Liver (tissue), 9 donors: ENCODE measurements around the gene DYRK3. TPM values are rescaled to one million over a fixed set of nuclear protein-coding genes. Genes with fewer than 3 reads are reported as not detected.
A peak's percentile ranks its signal among the peaks of the same experiment; 100 is the strongest.

Experiments used
- DNase-seq: peaks from one replicate; pipeline ENCODE4 v3.0.0-alpha.2; 2017; ENCODE audit warnings: low spot score
- H3K27ac ChIP-seq, 2 donors: one replicate each; pipeline ENCODE4 v1.7.0; 2013; ENCODE audit warnings: inconsistent platforms in 2 of 2, low read length in 2 of 2, control low read depth in 1 of 2, low read depth in 1 of 2, mild to moderate bottlenecking in 1 of 2
- H3K27me3 ChIP-seq, 4 donors: one replicate each; pipeline versions ENCODE4 v1.6.1 to v1.7.0; 2013; ENCODE audit warnings: low read length in 3 of 4, inconsistent platforms in 1 of 4, mild to moderate bottlenecking in 1 of 4, moderate library complexity in 1 of 4; ENCODE audit not compliant: control insufficient read depth in 4 of 4, insufficient read depth in 4 of 4
- H3K36me3 ChIP-seq, 4 donors: one replicate each; pipeline versions ENCODE4 v1.6.1 to v1.7.0; 2013; ENCODE audit warnings: low read length in 3 of 4, mild to moderate bottlenecking in 3 of 4, low read depth in 1 of 4, moderate library complexity in 1 of 4; ENCODE audit not compliant: control insufficient read depth in 4 of 4, insufficient read depth in 3 of 4
- H3K4me1 ChIP-seq, 4 donors: one replicate each; pipeline versions ENCODE4 v1.6.1 to v1.7.0; 2013; ENCODE audit warnings: low read length in 3 of 4, mild to moderate bottlenecking in 3 of 4, moderate library complexity in 1 of 4; ENCODE audit not compliant: control insufficient read depth in 4 of 4, insufficient read depth in 4 of 4
- H3K4me3 ChIP-seq, 3 donors: one replicate each; pipeline versions ENCODE4 v1.6.1 to v1.7.0; 2013; ENCODE audit warnings: low read length in 3 of 3, control low read depth in 1 of 3, low read depth in 1 of 3, mild to moderate bottlenecking in 1 of 3
- H3K9ac ChIP-seq, 2 donors: one replicate each; pipeline ENCODE4 v1.7.0; 2013; ENCODE audit warnings: low read length in 2 of 2, mild to moderate bottlenecking in 2 of 2, moderate library complexity in 2 of 2, control low read depth in 1 of 2, low read depth in 1 of 2
- H3K9me3 ChIP-seq, 4 donors: one replicate each; pipeline versions ENCODE4 v1.6.1 to v1.7.0; 2013; ENCODE audit warnings: low read length in 3 of 4; ENCODE audit not compliant: control insufficient read depth in 4 of 4
- EGR1 ChIP-seq, 2 donors: IDR thresholded peaks; 2 replicates each; pipeline ENCODE4 v1.6.1; 2016 to 2018; ENCODE audit warnings: antibody characterized with exemption in 2 of 2, low read depth in 2 of 2
- FOXA1 ChIP-seq: IDR thresholded peaks from 2 replicates; pipeline ENCODE4 v1.6.1; 2016; ENCODE audit warnings: antibody characterized with exemption
- GABPA ChIP-seq, 2 donors: IDR thresholded peaks in 1 of 2; conservative IDR thresholded peaks in 1 of 2; 2 replicates each; pipeline ENCODE4 v1.6.1; 2016; ENCODE audit warnings: antibody characterized with exemption in 2 of 2, mild to moderate bottlenecking in 1 of 2, moderate library complexity in 1 of 2
- HNF4A ChIP-seq, 2 donors: conservative IDR thresholded peaks; 2 replicates each; pipeline ENCODE4 v1.6.1; 2016; ENCODE audit warnings: antibody characterized with exemption in 2 of 2, mild to moderate bottlenecking in 2 of 2
- HNF4G ChIP-seq: IDR thresholded peaks from 2 replicates; pipeline ENCODE4 v1.6.1; 2016; ENCODE audit warnings: antibody characterized with exemption
- JUND ChIP-seq, 2 donors: IDR thresholded peaks; 2 replicates each; pipeline ENCODE4 v1.6.1; 2016; ENCODE audit warnings: antibody characterized with exemption in 2 of 2
- MAX ChIP-seq: IDR thresholded peaks from 2 replicates; pipeline ENCODE4 v1.6.1; 2016; ENCODE audit warnings: antibody characterized with exemption
- NR2F2 ChIP-seq: IDR thresholded peaks from 2 replicates; pipeline ENCODE4 v1.6.1; 2016; ENCODE audit warnings: antibody characterized with exemption
- RAD21 ChIP-seq, 2 donors: IDR thresholded peaks; 2 replicates each; pipeline ENCODE4 v1.6.1; 2016; ENCODE audit warnings: antibody characterized with exemption in 2 of 2, mild to moderate bottlenecking in 2 of 2
- REST ChIP-seq: IDR thresholded peaks from 2 replicates; pipeline ENCODE4 v1.6.1; 2016; ENCODE audit warnings: antibody characterized with exemption, mild to moderate bottlenecking
- RXRA ChIP-seq, 2 donors: IDR thresholded peaks; 2 replicates each; pipeline ENCODE4 v1.6.1; 2017 to 2018; ENCODE audit warnings: antibody characterized with exemption in 2 of 2, mild to moderate bottlenecking in 1 of 2
- SP1 ChIP-seq: IDR thresholded peaks from 2 replicates; pipeline ENCODE4 v1.6.1; 2018; ENCODE audit warnings: antibody characterized with exemption, mild to moderate bottlenecking
- TAF1 ChIP-seq: conservative IDR thresholded peaks from 2 replicates; pipeline ENCODE4 v1.6.1; 2016; ENCODE audit warnings: antibody characterized with exemption, mild to moderate bottlenecking
- YY1 ChIP-seq: IDR thresholded peaks from 2 replicates; pipeline ENCODE4 v1.6.1; 2016; ENCODE audit warnings: antibody characterized with exemption, mild to moderate bottlenecking
- WGBS: extraction: QIAGEN DNeasy Blood & Tissue Kit; methylation state at CpG from one replicate; pipeline ENCODE4 v1.1.7; 2013; 5-methylcytosine and 5-hydroxymethylcytosine counted together
- polyA plus RNA-seq, 2 donors: library from polyadenylated mRNA; stranded (reverse) in 1 of 2; unstranded in 1 of 2; fragments of 200-250 nt in 1 of 2; fragments of >200 nt in 1 of 2; fragmentation: Nextera tagmentation in 1 of 2; extraction: Ambion mirVana in 1 of 2; gene quantifications; one replicate each; pipeline versions ENCODE4 v1.2.1 to v1.2.3, GENCODE V29; 2013 to 2015
- total RNA-seq, 2 donors: library from RNA; depleted of rRNA; stranded (reverse); fragments of >200 nt; gene quantifications; one replicate each; pipeline ENCODE4 v1.2.3, GENCODE V29; 2014
- donor health status: healthy.
- donor health status: healthy.
- donor health status: healthy.
- donor health status: healthy.
- donor health status: healthy.

Gene DYRK3
- total and polyA plus RNA-seq, 4 donors = 1.5 to 41.8 (median 5.0) TPM

GRCh38 chr1:206685769-206686477 lies 50.6 kb downstream of the DYRK3 start:
- WGBS = under 1% methylated on average over 48 of the region's 48 CpGs
- TF ChIP-seq HNF4A (conservative IDR thresholded peaks at IDR 0.05) = no peak
- no peak for TF ChIP-seq TAF1
- TF ChIP-seq MAX = no peak
- TF ChIP-seq EGR1 (IDR thresholded peaks at IDR 0.05; ENCODE audit: low read depth in 2 of 2) = no peak
- no peak for TF ChIP-seq JUND (IDR thresholded peaks at IDR 0.05)
- no peak for TF ChIP-seq RAD21 (IDR thresholded peaks at IDR 0.05)
- no peak for TF ChIP-seq NR2F2
- no peak for TF ChIP-seq FOXA1
- no peak for TF ChIP-seq RXRA (IDR thresholded peaks at IDR 0.05)
- no peak for TF ChIP-seq REST
- TF ChIP-seq YY1 = no peak
- no peak for TF ChIP-seq SP1
- TF ChIP-seq HNF4G = no peak
- no peak for TF ChIP-seq GABPA (IDR thresholded peaks at IDR 0.05 in 1 of 2, conservative IDR thresholded peaks at IDR 0.05 in 1 of 2)
- Histone ChIP-seq H3K27me3 (no peaks in the 10 kb centered on the region), H3K4me3 (peak overlapping the region; percentile 84 to 88 (median 87)), H3K4me1 (peaks cover 23 to 76% (median 56%) of the 10 kb centered on the region in 4 donors), H3K27ac (peak overlapping the region; percentile 96), H3K9me3 (no peaks in the 10 kb centered on the region), H3K36me3 (no peaks in the 10 kb centered on the region), H3K9ac (peak overlapping the region; percentile 61 to 93)
- DNase-seq = no peak

GRCh38 chr1:206686478-206687249 lies 51.3 kb downstream of the DYRK3 start:
- Histone ChIP-seq H3K9me3 (no peaks in the 10 kb centered on the region), H3K4me3 (peak overlapping the region; percentile 84 to 88 (median 87)), H3K9ac (peak overlapping the region; percentile 61 to 93), H3K27ac (peak overlapping the region; percentile 96), H3K4me1 (peaks cover 28 to 78% (median 60%) of the 10 kb centered on the region in 4 donors), H3K36me3 (no peaks in the 10 kb centered on the region), H3K27me3 (no peaks in the 10 kb centered on the region)
- 11% methylated on average over 8 of the region's 8 CpGs for WGBS
- TF ChIP-seq SP1 = no peak
- peak in 1 of 2 donors; percentile 33 for TF ChIP-seq RXRA (IDR thresholded peaks at IDR 0.05)
- TF ChIP-seq HNF4G = no peak
- no peak for TF ChIP-seq HNF4A (conservative IDR thresholded peaks at IDR 0.05)
- no peak for DNase-seq
